A549 (cell line): ENCODE measurements around the gene TMCC2. TPM values are rescaled to one million over a fixed set of nuclear protein-coding genes. Genes with fewer than 3 reads are reported as not detected.

ENCODE experiments used
- BHLHE40 ChIP-seq: IDR thresholded peaks from 2 replicates; pipeline ENCODE4 v1.6.1; 2012; ENCODE audit warnings: low read depth, low read length, inconsistent platforms
- CEBPB ChIP-seq, 2 experiments: fragments of >200 bp in 1 of 2; sonication (Bioruptor Twin) in 1 of 2; formaldehyde crosslinking in 1 of 2; IDR thresholded peaks; 2 replicates each; pipeline ENCODE4 v1.6.1; 2012 to 2016
- CHD2 ChIP-seq: fragments of 150-350 bp; IDR thresholded peaks from 2 replicates; pipeline ENCODE4 v1.6.1; 2014; ENCODE audit warnings: low read length; ENCODE audit not compliant: partially characterized antibody
- CHD4 ChIP-seq: fragments of 200-600 bp; sonication (generic); IDR thresholded peaks from 2 replicates; pipeline ENCODE4 v1.6.1; 2016; ENCODE audit warnings: antibody characterized with exemption, mild to moderate bottlenecking, borderline replicate concordance
- EHMT2 ChIP-seq: fragments of 200-600 bp; sonication (generic); IDR thresholded peaks from 2 replicates; pipeline ENCODE4 v1.6.1; 2016; ENCODE audit warnings: antibody characterized with exemption, low read depth, mild to moderate bottlenecking, moderate library complexity
- EP300 ChIP-seq, 2 experiments: fragments of >200 bp; sonication (Bioruptor Twin); formaldehyde crosslinking; IDR thresholded peaks; 2 replicates in 1 of 2; 3 replicates in 1 of 2; pipeline ENCODE4 v1.6.1; 2016 to 2017
- ESRRA ChIP-seq: fragments of 150-350 bp; IDR thresholded peaks from 2 replicates; pipeline ENCODE4 v1.6.1; 2014; ENCODE audit warnings: mild to moderate bottlenecking, low read length, borderline replicate concordance
- FOSB ChIP-seq: fragments of 250-450 bp; sonication (Bioruptor Pico); IDR thresholded peaks from 2 replicates; pipeline ENCODE4 v1.5.0; 2020; ENCODE audit warnings: mild to moderate bottlenecking, moderate library complexity
- FOXS1 ChIP-seq: fragments of 250-450 bp; sonication (Bioruptor Pico); IDR thresholded peaks from 2 replicates; pipeline ENCODE4 v1.5.0; 2020; ENCODE audit warnings: mild to moderate bottlenecking, moderate library complexity
- HDAC2 ChIP-seq: fragments of 200-600 bp; sonication (generic); IDR thresholded peaks from 2 replicates; pipeline ENCODE4 v1.6.1; 2016
- HOXB13 ChIP-seq: fragments of 250-450 bp; sonication (Bioruptor Pico); IDR thresholded peaks from 2 replicates; pipeline ENCODE4 v1.5.0; 2020; ENCODE audit warnings: low read depth, mild to moderate bottlenecking, moderate library complexity
- JUN ChIP-seq, 2 experiments: fragments of >200 bp; sonication (Bioruptor Twin); formaldehyde crosslinking; IDR thresholded peaks; 2 replicates in 1 of 2; 3 replicates in 1 of 2; pipeline ENCODE4 v1.6.1; 2016 to 2017
- JUNB ChIP-seq: fragments of >200 bp; sonication (Bioruptor Twin); formaldehyde crosslinking; IDR thresholded peaks from 2 replicates; pipeline ENCODE4 v1.6.1; 2016
- KDM5A ChIP-seq: fragments of 200-600 bp; sonication (generic); IDR thresholded peaks from 2 replicates; pipeline ENCODE4 v1.6.1; 2016; ENCODE audit warnings: antibody characterized with exemption, mild to moderate bottlenecking
- MAFK ChIP-seq: fragments of 450-650 bp; IDR thresholded peaks from 2 replicates; pipeline ENCODE4 v1.6.1; 2014; ENCODE audit not compliant: partially characterized antibody
- MYC ChIP-seq: IDR thresholded peaks from 2 replicates; pipeline ENCODE4 v1.6.1; 2012; ENCODE audit warnings: mild to moderate bottlenecking, inconsistent platforms, low read length, improper control_type of control experiment, borderline replicate concordance
- NPAS2 ChIP-seq: fragments of 250-450 bp; sonication (Bioruptor Pico); IDR thresholded peaks from 2 replicates; pipeline ENCODE4 v1.8.0; 2022; ENCODE audit warnings: mild to moderate bottlenecking, moderate library complexity, borderline replicate concordance
- PHF8 ChIP-seq: fragments of 200-600 bp; sonication (generic); IDR thresholded peaks from 2 replicates; pipeline ENCODE4 v1.6.1; 2016; ENCODE audit warnings: low read depth, mild to moderate bottlenecking, antibody characterized with exemption, moderate library complexity, borderline replicate concordance
- RARB ChIP-seq: fragments of 250-450 bp; sonication (Bioruptor Pico); IDR thresholded peaks from 2 replicates; pipeline ENCODE4 v1.8.0; 2021; ENCODE audit warnings: mild to moderate bottlenecking, moderate library complexity
- RCOR1 ChIP-seq: fragments of 150-350 bp; IDR thresholded peaks from 2 replicates; pipeline ENCODE4 v1.6.1; 2014; ENCODE audit warnings: antibody characterized with exemption, low read length, low read depth
- RFX5 ChIP-seq: fragments of 450-650 bp; IDR thresholded peaks from 2 replicates; pipeline ENCODE4 v1.7.1; 2014; ENCODE audit warnings: antibody characterized with exemption, mild to moderate bottlenecking, moderate library complexity
- ZC3H11A ChIP-seq: fragments of 450-650 bp; IDR thresholded peaks from 2 replicates; pipeline ENCODE4 v1.6.1; 2014; ENCODE audit warnings: antibody characterized with exemption, mild to moderate bottlenecking
- ZFP36 ChIP-seq: fragments of 450-650 bp; IDR thresholded peaks from 2 replicates; pipeline ENCODE4 v1.6.1; 2014; ENCODE audit warnings: borderline replicate concordance; ENCODE audit not compliant: partially characterized antibody
- ZSCAN20 ChIP-seq: fragments of 250-450 bp; sonication (Bioruptor Pico); IDR thresholded peaks from 2 replicates; pipeline ENCODE4 v1.8.0; 2022; ENCODE audit warnings: mild to moderate bottlenecking, moderate library complexity
- polyA plus RNA-seq, 4 experiments: library from polyadenylated mRNA; depleted of rRNA in 3 of 4; stranded (reverse); fragments of >200 nt; fragmentation: RNase III in 1 of 4; extraction: RNeasy Plus Mini Kit Qiagen cat#74134 plus additional on column Dnase treatment in 1 of 4; gene quantifications; 2 replicates in 3 of 4; 3 replicates in 1 of 4; pipeline ENCODE4 v1.2.3, GENCODE V29; 2011 to 2017
- TF ChIP-seq, protein P1 (sequence below): fragments of >200 bp; sonication (Bioruptor Twin); formaldehyde crosslinking; IDR thresholded peaks from 2 replicates; pipeline ENCODE4 v1.6.1; 2016
- TF ChIP-seq, protein P2 (sequence below): fragments of >200 bp; sonication (Bioruptor Twin); formaldehyde crosslinking; IDR thresholded peaks from 3 replicates; pipeline ENCODE4 v1.5.1; 2016
- TF ChIP-seq, protein P3 (sequence below): fragments of 250-450 bp; sonication (Bioruptor Pico); IDR thresholded peaks from 2 replicates; pipeline ENCODE4 v1.5.0; 2021; ENCODE audit warnings: mild to moderate bottlenecking, moderate library complexity, borderline replicate concordance
- TF ChIP-seq, protein P4 (sequence below): IDR thresholded peaks from 2 replicates; pipeline ENCODE4 v1.6.1; 2012
- TF ChIP-seq, protein P5 (sequence below): IDR thresholded peaks from 2 replicates; pipeline ENCODE4 v1.6.1; 2012; ENCODE audit warnings: low read depth, borderline replicate concordance
- TF ChIP-seq, protein P6 (sequence below): fragments of >200 bp; sonication (Bioruptor Twin); formaldehyde crosslinking; IDR thresholded peaks from 3 replicates; pipeline ENCODE4 v1.6.1; 2016
- TF ChIP-seq, protein P7 (sequence below): fragments of 150-350 bp; IDR thresholded peaks from 2 replicates; pipeline ENCODE4 v1.6.1; 2014; ENCODE audit warnings: low read depth, mild to moderate bottlenecking, low read length
- TF ChIP-seq, protein P8 (sequence below): fragments of 450-650 bp; IDR thresholded peaks from 2 replicates; pipeline ENCODE4 v1.6.1; 2014; ENCODE audit warnings: antibody characterized with exemption

Gene TMCC2
- polyA plus RNA-seq, 2 of the 4 experiments (the other 2 are of a cell fraction) = 1.7 to 3.2 TPM

DNA sequence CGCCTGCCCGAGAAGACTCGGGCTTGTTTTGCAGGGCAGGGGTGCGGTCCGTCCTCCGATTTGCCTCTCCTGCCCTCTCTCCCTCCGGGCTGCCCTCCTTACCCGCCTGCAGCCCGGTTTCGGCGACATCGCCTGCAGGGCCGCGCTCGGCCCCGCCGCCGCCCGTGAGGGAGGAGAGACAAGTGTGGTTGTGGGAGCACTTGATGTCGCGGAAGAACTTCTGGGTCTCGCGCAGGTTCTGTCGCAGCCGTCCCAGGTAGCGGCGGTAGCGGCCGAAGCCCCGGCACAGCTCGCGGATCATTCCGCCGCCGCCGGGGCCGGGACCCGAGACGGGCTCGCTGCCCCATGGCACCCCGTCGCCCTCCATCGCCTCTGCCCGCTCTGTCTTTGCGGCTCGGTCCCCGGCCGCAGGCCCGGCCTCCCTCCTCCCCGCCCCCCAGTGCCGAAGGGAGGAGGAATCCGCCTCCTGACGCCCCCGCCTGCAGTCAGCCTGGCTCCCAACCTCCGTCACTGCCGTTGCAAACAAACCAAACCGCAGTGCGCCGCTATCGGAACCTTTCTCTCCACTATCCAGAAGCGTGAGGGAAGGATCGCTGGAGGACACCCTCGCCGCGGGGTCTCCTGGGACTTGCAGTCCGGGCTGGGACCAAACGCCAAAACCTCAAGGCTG, 16.4 kb upstream of the TMCC2 start, which contains the start of gene DSTYK (continued):
- TF ChIP-seq BHLHE40 (no peak), HOXB13 (CRISPR knock-in tag) (no peak), HDAC2 (peak; percentile 22; the same call in 1 of the 2 replicates), CEBPB (IDR thresholded peaks at IDR 0.05) (0 out of 4 replicates have a peak, but pooled peaks of 1 of the 2 experiments have one; percentile 29), RFX5 (0 out of 2 replicates have a peak, but pooled peaks have one; percentile 63), JUN (IDR thresholded peaks at IDR 0.05) (peak; percentile 82 to 94; a peak in 4 of 5 replicates), CHD4 (no peak), KDM5A (peak; percentile 54; the same call in 1 of the 2 replicates), NPAS2 (CRISPR knock-in tag) (no peak), JUNB (no peak), ZFP36 (no peak), RCOR1 (no peak), ZC3H11A (peak; percentile 31; the same call in 1 of the 2 replicates), PHF8 (peak; percentile 92), MYC (0 out of 2 replicates have a peak, but pooled peaks have one; percentile 38), EHMT2 (no peak), ZSCAN20 (CRISPR knock-in tag) (no peak), CHD2 (peak; percentile 55), RARB (CRISPR knock-in tag) (no peak), FOXS1 (no peak), FOSB (CRISPR knock-in tag) (no peak), MAFK (no peak), EP300 (IDR thresholded peaks at IDR 0.05) (no peak), ESRRA (no peak)
- TF ChIP-seq, protein P1, sequence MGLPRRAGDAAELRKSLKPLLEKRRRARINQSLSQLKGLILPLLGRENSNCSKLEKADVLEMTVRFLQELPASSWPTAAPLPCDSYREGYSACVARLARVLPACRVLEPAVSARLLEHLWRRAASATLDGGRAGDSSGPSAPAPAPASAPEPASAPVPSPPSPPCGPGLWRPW = no peak
- TF ChIP-seq, protein P2, sequence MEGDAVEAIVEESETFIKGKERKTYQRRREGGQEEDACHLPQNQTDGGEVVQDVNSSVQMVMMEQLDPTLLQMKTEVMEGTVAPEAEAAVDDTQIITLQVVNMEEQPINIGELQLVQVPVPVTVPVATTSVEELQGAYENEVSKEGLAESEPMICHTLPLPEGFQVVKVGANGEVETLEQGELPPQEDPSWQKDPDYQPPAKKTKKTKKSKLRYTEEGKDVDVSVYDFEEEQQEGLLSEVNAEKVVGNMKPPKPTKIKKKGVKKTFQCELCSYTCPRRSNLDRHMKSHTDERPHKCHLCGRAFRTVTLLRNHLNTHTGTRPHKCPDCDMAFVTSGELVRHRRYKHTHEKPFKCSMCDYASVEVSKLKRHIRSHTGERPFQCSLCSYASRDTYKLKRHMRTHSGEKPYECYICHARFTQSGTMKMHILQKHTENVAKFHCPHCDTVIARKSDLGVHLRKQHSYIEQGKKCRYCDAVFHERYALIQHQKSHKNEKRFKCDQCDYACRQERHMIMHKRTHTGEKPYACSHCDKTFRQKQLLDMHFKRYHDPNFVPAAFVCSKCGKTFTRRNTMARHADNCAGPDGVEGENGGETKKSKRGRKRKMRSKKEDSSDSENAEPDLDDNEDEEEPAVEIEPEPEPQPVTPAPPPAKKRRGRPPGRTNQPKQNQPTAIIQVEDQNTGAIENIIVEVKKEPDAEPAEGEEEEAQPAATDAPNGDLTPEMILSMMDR = peak; percentile 6; the same call in 1 of the 3 replicates
- TF ChIP-seq, protein P3, sequence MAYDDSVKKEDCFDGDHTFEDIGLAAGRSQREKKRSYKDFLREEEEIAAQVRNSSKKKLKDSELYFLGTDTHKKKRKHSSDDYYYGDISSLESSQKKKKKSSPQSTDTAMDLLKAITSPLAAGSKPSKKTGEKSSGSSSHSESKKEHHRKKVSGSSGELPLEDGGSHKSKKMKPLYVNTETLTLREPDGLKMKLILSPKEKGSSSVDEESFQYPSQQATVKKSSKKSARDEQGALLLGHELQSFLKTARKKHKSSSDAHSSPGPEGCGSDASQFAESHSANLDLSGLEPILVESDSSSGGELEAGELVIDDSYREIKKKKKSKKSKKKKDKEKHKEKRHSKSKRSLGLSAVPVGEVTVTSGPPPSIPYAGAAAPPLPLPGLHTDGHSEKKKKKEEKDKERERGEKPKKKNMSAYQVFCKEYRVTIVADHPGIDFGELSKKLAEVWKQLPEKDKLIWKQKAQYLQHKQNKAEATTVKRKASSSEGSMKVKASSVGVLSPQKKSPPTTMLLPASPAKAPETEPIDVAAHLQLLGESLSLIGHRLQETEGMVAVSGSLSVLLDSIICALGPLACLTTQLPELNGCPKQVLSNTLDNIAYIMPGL = peak; percentile 61; the same call in 1 of the 2 replicates
- TF ChIP-seq, protein P4, sequence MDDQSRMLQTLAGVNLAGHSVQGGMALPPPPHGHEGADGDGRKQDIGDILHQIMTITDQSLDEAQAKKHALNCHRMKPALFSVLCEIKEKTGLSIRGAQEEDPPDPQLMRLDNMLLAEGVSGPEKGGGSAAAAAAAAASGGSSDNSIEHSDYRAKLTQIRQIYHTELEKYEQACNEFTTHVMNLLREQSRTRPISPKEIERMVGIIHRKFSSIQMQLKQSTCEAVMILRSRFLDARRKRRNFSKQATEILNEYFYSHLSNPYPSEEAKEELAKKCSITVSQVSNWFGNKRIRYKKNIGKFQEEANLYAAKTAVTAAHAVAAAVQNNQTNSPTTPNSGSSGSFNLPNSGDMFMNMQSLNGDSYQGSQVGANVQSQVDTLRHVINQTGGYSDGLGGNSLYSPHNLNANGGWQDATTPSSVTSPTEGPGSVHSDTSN = peak; percentile 75; the same call in 1 of the 2 replicates
- TF ChIP-seq, protein P5, sequence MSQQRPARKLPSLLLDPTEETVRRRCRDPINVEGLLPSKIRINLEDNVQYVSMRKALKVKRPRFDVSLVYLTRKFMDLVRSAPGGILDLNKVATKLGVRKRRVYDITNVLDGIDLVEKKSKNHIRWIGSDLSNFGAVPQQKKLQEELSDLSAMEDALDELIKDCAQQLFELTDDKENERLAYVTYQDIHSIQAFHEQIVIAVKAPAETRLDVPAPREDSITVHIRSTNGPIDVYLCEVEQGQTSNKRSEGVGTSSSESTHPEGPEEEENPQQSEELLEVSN = peak; percentile 71; the same call in 1 of the 2 replicates
- TF ChIP-seq, protein P6, sequence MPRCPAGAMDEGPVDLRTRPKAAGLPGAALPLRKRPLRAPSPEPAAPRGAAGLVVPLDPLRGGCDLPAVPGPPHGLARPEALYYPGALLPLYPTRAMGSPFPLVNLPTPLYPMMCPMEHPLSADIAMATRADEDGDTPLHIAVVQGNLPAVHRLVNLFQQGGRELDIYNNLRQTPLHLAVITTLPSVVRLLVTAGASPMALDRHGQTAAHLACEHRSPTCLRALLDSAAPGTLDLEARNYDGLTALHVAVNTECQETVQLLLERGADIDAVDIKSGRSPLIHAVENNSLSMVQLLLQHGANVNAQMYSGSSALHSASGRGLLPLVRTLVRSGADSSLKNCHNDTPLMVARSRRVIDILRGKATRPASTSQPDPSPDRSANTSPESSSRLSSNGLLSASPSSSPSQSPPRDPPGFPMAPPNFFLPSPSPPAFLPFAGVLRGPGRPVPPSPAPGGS = peak; percentile 68; the same call in 2 of the 3 replicates
- TF ChIP-seq, protein P7, sequence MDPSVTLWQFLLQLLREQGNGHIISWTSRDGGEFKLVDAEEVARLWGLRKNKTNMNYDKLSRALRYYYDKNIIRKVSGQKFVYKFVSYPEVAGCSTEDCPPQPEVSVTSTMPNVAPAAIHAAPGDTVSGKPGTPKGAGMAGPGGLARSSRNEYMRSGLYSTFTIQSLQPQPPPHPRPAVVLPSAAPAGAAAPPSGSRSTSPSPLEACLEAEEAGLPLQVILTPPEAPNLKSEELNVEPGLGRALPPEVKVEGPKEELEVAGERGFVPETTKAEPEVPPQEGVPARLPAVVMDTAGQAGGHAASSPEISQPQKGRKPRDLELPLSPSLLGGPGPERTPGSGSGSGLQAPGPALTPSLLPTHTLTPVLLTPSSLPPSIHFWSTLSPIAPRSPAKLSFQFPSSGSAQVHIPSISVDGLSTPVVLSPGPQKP = no peak
- TF ChIP-seq, protein P8, sequence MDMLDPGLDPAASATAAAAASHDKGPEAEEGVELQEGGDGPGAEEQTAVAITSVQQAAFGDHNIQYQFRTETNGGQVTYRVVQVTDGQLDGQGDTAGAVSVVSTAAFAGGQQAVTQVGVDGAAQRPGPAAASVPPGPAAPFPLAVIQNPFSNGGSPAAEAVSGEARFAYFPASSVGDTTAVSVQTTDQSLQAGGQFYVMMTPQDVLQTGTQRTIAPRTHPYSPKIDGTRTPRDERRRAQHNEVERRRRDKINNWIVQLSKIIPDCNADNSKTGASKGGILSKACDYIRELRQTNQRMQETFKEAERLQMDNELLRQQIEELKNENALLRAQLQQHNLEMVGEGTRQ = no peak
